Esophagus muscularis mucosa (tissue), 3 donors: ENCODE results near the gene COX4I1.

Experiments
- CTCF ChIP-seq, 3 experiments: fragments of 200-600 bp in 2 of 3; fragments of 450-650 bp in 1 of 3; sonication (generic) in 2 of 3; IDR thresholded peaks; one replicate each; pipeline ENCODE4 v1.5.1; 2017 to 2019; ENCODE audit warnings: antibody characterized with exemption in 3 of 3, mild to moderate bottlenecking in 2 of 3, moderate library complexity in 1 of 3
- POLR2A ChIP-seq: fragments of 450-650 bp; IDR thresholded peaks from one replicate; pipeline ENCODE4 v1.6.1; 2017; ENCODE audit warnings: antibody characterized with exemption, moderate library complexity, mild to moderate bottlenecking, low read depth
- POLR2AphosphoS5 ChIP-seq, 2 donors: sonication (generic); formaldehyde crosslinking; IDR thresholded peaks; one replicate each; pipeline ENCODE4 v1.6.1; 2017; ENCODE audit warnings: antibody characterized with exemption in 2 of 2

- no peak for TF ChIP-seq POLR2A
- TF ChIP-seq CTCF (IDR thresholded peaks at IDR 0.05) = no peak
- no peak for TF ChIP-seq POLR2AphosphoS5 (IDR thresholded peaks at IDR 0.05)
These were observed 24.7 kb upstream of the COX4I1 start for GRCh38 chr16:85774811-85775210.
